Neuronal stem cell (in vitro differentiated cells): ENCODE results near the gene RALGAPA1.

Source experiments
- DNase-seq: peaks from one replicate; pipeline ENCODE4 v3.0.0-alpha.2; 2013; ENCODE audit warnings: low spot score
- H2AFZ ChIP-seq: one replicate; pipeline ENCODE4 v1.6.1; 2013; ENCODE audit warnings: mild to moderate bottlenecking, low read length, inconsistent platforms
- H2AK5ac ChIP-seq: 2 replicates; pipeline ENCODE4 v1.6.1; 2013; ENCODE audit warnings: low read depth, mild to moderate bottlenecking, inconsistent platforms, low read length, moderate library complexity, mixed read lengths
- H2BK120ac ChIP-seq: 2 replicates; pipeline ENCODE4 v1.6.1; 2013; ENCODE audit warnings: low read depth, mild to moderate bottlenecking, inconsistent platforms, low read length, moderate library complexity, mixed read lengths
- H2BK12ac ChIP-seq: one replicate; pipeline ENCODE4 v1.6.1; 2013; ENCODE audit warnings: low read length, inconsistent platforms
- H2BK15ac ChIP-seq: 2 replicates; pipeline ENCODE4 v1.6.1; 2013; ENCODE audit warnings: mild to moderate bottlenecking, low read length, inconsistent platforms, mixed read lengths
- H2BK5ac ChIP-seq: one replicate; pipeline ENCODE4 v1.6.1; 2013; ENCODE audit warnings: inconsistent platforms, mild to moderate bottlenecking, low read length, moderate library complexity
- H3K14ac ChIP-seq: one replicate; pipeline ENCODE4 v1.6.1; 2013; ENCODE audit warnings: low read length, inconsistent platforms
- H3K18ac ChIP-seq: 2 replicates; pipeline ENCODE4 v1.6.1; 2013; ENCODE audit warnings: low read length, inconsistent platforms
- H3K23ac ChIP-seq: 2 replicates; pipeline ENCODE4 v1.6.1; 2013; ENCODE audit warnings: low read depth, mild to moderate bottlenecking, mixed read lengths, low read length, inconsistent platforms; ENCODE audit not compliant: poor library complexity
- H3K27ac ChIP-seq: replicated peaks from 3 replicates; pipeline ENCODE4 v1.5.1; 2013; ENCODE audit warnings: low read length, inconsistent platforms
- H3K27me3 ChIP-seq, 3 experiments: 2 replicates each; pipeline ENCODE4 v1.6.1; 2013; ENCODE audit warnings: low read length in 3 of 3, mild to moderate bottlenecking in 2 of 3, inconsistent platforms in 1 of 3, low read depth in 1 of 3, mixed read lengths in 1 of 3, moderate library complexity in 1 of 3; ENCODE audit not compliant: control insufficient read depth in 3 of 3, insufficient read depth in 3 of 3
- H3K36me3 ChIP-seq, 2 donors: replicated peaks in 1 of 2; 2 replicates each; pipeline ENCODE4 v1.6.1; 2013; ENCODE audit warnings: low read length in 2 of 2; ENCODE audit not compliant: control insufficient read depth in 2 of 2, insufficient read depth in 2 of 2
- H3K4ac ChIP-seq: 2 replicates; pipeline ENCODE4 v1.6.1; 2013; ENCODE audit warnings: inconsistent platforms, mild to moderate bottlenecking, low read length, moderate library complexity
- H3K4me1 ChIP-seq, 2 donors: 1 replicate in 1 of 2; 2 replicates in 1 of 2; pipeline ENCODE4 v1.6.1; 2013; ENCODE audit warnings: low read length in 2 of 2, low read depth in 1 of 2; ENCODE audit not compliant: control insufficient read depth in 2 of 2, insufficient read depth in 1 of 2
- H3K4me2 ChIP-seq: one replicate; pipeline ENCODE4 v1.6.1; 2013; ENCODE audit warnings: mild to moderate bottlenecking, low read length, inconsistent platforms; ENCODE audit not compliant: insufficient read depth, poor library complexity, severe bottlenecking
- H3K4me3 ChIP-seq, 2 donors: 2 replicates each; pipeline ENCODE4 v1.5.1; 2013; ENCODE audit warnings: low read length in 2 of 2, mild to moderate bottlenecking in 2 of 2, inconsistent platforms in 1 of 2, moderate library complexity in 1 of 2
- H3K79me1 ChIP-seq: one replicate; pipeline ENCODE4 v1.6.1; 2013; ENCODE audit warnings: low read depth, mild to moderate bottlenecking, inconsistent platforms, low read length, moderate library complexity
- H3K9ac ChIP-seq: one replicate; pipeline ENCODE4 v1.6.1; 2013; ENCODE audit warnings: mild to moderate bottlenecking, low read depth, low read length, inconsistent platforms; ENCODE audit not compliant: poor library complexity
- H3K9me3 ChIP-seq, 2 donors: replicated peaks in 1 of 2; 2 replicates each; pipeline versions ENCODE3 to v1.6.1; 2013; ENCODE audit warnings: low read length in 2 of 2, mild to moderate bottlenecking in 2 of 2, inconsistent platforms in 1 of 2, low read depth in 1 of 2, mixed read lengths in 1 of 2, moderate library complexity in 1 of 2; ENCODE audit not compliant: control insufficient read depth in 2 of 2, insufficient read depth in 1 of 2
- H4K8ac ChIP-seq: one replicate; pipeline ENCODE4 v1.6.1; 2013; ENCODE audit warnings: low read depth, mild to moderate bottlenecking, inconsistent platforms, low read length, moderate library complexity
- H4K91ac ChIP-seq: one replicate; pipeline ENCODE4 v1.6.1; 2013; ENCODE audit warnings: low read length, low read depth, mild to moderate bottlenecking, inconsistent platforms; ENCODE audit not compliant: poor library complexity
- WGBS, 2 donors: extraction: QIAGEN DNeasy Blood & Tissue Kit; methylation state at CpG; one replicate each; pipeline ENCODE4 v1.1.7; 2013; ENCODE audit warnings: missing lambda C conversion rate in 2 of 2, mixed read lengths in 1 of 2; ENCODE audit not compliant: insufficient read length in 2 of 2, insufficient replicate concordance in 1 of 2; ENCODE audit errors: extremely low coverage in 2 of 2; 5-methylcytosine and 5-hydroxymethylcytosine counted together

Gene RALGAPA1

DNA sequence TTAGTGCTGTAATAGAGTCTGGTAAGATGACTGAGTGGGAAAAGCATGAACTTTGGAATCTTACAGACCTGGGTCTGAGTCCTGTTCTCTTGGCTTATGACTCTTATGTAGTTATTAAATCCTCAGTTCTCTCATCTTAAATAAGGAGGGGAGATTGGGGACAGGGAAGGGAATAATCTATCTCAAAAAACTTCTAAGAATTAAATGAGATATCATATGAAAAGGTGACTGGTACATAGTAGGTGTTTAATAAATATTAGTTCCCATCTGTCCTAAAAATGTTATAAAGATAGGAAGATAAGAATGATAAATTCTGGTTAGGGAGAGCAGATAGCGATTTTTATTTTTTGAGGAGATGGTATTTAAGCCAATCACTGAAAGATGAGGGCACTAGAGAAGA lies 156.1 kb downstream of the RALGAPA1 start:
- Histone ChIP-seq H3K4me2 (no peak overlapping the region), H3K79me1 (no peaks in the 10 kb centered on the region), H2BK120ac (no peak overlapping the region), H3K4me3 (no peak overlapping the region), H3K9me3 (no peaks in the 10 kb centered on the region), H2BK12ac (no peak overlapping the region), H3K14ac (no peak overlapping the region), H3K9ac (no peak overlapping the region), H3K4ac (no peak overlapping the region), H3K4me1 (no peaks in the 10 kb centered on the region), H2AFZ (no peak overlapping the region), H4K91ac (no peak overlapping the region), H3K18ac (no peak overlapping the region), H2BK15ac (no peak overlapping the region), H3K23ac (no peak overlapping the region), H3K36me3 (peaks cover 0 to 15% of the 10 kb centered on the region in 2 donors), H4K8ac (no peak overlapping the region), H3K27ac (no peak overlapping the region), H2AK5ac (no peak overlapping the region), H2BK5ac (no peak overlapping the region), H3K27me3 (no peaks in the 10 kb centered on the region)
- WGBS, 2 donors = 100% methylated on average over 1 of the region's 1 CpG; no CpG with 5 or more reads in 1 of the 2 donors
- DNase-seq = no peak

DNA sequence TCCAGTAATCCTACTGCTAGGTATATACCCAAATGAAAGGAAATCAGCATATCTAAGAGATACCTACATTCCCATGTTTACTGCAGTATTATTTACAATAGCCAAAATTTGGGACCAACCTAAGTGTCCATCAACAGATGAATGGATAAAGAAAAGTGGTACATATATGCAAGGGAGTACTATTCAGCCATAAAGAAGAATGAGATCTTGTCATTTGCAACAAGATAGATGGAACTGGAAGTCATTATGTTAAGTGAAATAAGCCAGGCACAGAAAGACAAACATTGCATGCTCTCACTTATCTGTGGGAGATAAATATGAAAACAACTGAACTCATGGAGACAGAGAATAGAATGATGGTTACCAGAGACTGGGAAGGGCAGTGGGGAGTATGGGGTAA lies 165.6 kb downstream of the RALGAPA1 start:
- Histone ChIP-seq H2BK12ac (no peak overlapping the region), H3K4me2 (no peak overlapping the region), H3K27ac (no peak overlapping the region), H3K9ac (no peak overlapping the region), H3K4ac (no peak overlapping the region), H3K79me1 (no peaks in the 10 kb centered on the region), H2BK120ac (no peak overlapping the region), H3K4me1 (no peaks in the 10 kb centered on the region), H3K18ac (no peak overlapping the region), H2AK5ac (no peak overlapping the region), H2BK5ac (no peak overlapping the region), H3K4me3 (no peak overlapping the region), H2AFZ (no peak overlapping the region), H3K23ac (no peak overlapping the region), H4K91ac (no peak overlapping the region), H4K8ac (no peak overlapping the region), H3K36me3 (peaks cover 2 to 11% of the 10 kb centered on the region in 2 donors), H3K14ac (no peak overlapping the region), H3K27me3 (no peaks in the 10 kb centered on the region), H3K9me3 (peaks cover 2 to 13% of the 10 kb centered on the region in 2 donors), H2BK15ac (no peak overlapping the region)
- DNase-seq = no peak

DNA sequence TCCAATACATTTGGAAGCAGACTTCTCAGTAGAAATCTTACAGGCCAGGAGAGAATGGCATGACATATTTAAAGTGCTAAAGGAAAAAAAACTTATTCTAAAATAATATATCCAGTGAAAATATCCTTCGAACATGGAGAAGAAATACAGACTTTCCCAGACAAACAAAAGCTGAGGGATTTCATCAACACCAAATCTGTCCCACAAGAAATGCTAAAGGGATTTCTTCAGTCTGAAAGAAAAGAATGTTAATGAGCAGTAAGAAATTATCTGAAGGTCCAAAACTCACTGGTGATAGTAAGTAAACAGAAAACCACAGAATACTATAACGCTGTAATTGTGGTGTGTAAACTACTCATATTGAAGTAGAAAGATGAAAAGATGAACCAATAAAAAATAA lies 171.2 kb downstream of the RALGAPA1 start:
- no peak overlapping the region for H3K23ac ChIP-seq
- no peak overlapping the region for H3K4me3 ChIP-seq
- no peaks in the 10 kb centered on the region for H3K27me3 ChIP-seq
- no peak overlapping the region for H2AFZ ChIP-seq
- no peak overlapping the region for H2AK5ac ChIP-seq
- H4K8ac ChIP-seq = no peak overlapping the region
- no peak overlapping the region for H3K9ac ChIP-seq
- no peak overlapping the region for H2BK12ac ChIP-seq
- H2BK120ac ChIP-seq = no peak overlapping the region
- H3K4ac ChIP-seq = no peak overlapping the region
- H3K18ac ChIP-seq = no peak overlapping the region
- no peak overlapping the region for H4K91ac ChIP-seq
- H3K14ac ChIP-seq = no peak overlapping the region
- H2BK5ac ChIP-seq = no peak overlapping the region
- no peaks in the 10 kb centered on the region for H3K79me1 ChIP-seq
- no peaks in the 10 kb centered on the region for H3K4me1 ChIP-seq
- H3K9me3 ChIP-seq = peaks cover 0 to 9% of the 10 kb centered on the region in 2 donors
- WGBS, 2 donors = no CpG with 5 or more reads among the region's 2 CpGs
- DNase-seq = no peak
- peaks cover 0 to 18% of the 10 kb centered on the region in 2 donors for H3K36me3 ChIP-seq
- no peak overlapping the region for H2BK15ac ChIP-seq
- H3K27ac ChIP-seq = no peak overlapping the region
- H3K4me2 ChIP-seq = no peak overlapping the region

DNA sequence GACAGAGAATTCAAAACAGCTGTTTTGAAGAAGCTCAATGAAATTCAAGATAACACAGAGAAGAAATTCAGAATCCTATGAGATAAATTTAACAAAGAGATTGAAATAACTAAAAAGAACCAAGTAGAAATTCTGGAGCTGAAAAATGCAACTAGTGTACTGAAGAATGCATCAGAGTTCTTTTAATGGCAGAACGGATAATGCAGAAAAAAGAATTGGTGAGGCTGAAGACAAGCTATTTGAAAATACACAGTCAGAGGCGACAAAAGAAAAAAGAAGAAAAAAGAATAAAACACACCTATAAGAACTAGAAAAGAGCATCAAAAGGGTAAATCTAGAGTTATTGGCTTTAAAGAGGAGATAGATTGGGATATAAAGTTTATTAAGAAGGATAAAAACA lies 171.8 kb downstream of the RALGAPA1 start:
- H4K8ac ChIP-seq = no peak overlapping the region
- no peak overlapping the region for H3K4me2 ChIP-seq
- H3K27ac ChIP-seq = no peak overlapping the region
- no peak overlapping the region for H3K9ac ChIP-seq
- no peaks in the 10 kb centered on the region for H3K79me1 ChIP-seq
- no peak overlapping the region for H3K4me3 ChIP-seq
- H3K36me3 ChIP-seq = peaks cover 0 to 18% of the 10 kb centered on the region in 2 donors
- no peak for DNase-seq
- no peak overlapping the region for H3K14ac ChIP-seq
- H3K27me3 ChIP-seq = no peaks in the 10 kb centered on the region
- H2BK12ac ChIP-seq = no peak overlapping the region
- H2BK15ac ChIP-seq = no peak overlapping the region
- no peaks in the 10 kb centered on the region for H3K4me1 ChIP-seq
- H3K23ac ChIP-seq = no peak overlapping the region
- no peak overlapping the region for H4K91ac ChIP-seq
- no peak overlapping the region for H3K18ac ChIP-seq
- no peak overlapping the region for H3K4ac ChIP-seq
- H2BK120ac ChIP-seq = no peak overlapping the region
- WGBS, 2 donors = no CpG with 5 or more reads among the region's 2 CpGs
- H3K9me3 ChIP-seq = peaks cover 0 to 6% of the 10 kb centered on the region in 2 donors
- H2AK5ac ChIP-seq = no peak overlapping the region
- H2BK5ac ChIP-seq = no peak overlapping the region
- no peak overlapping the region for H2AFZ ChIP-seq
